GM19043 (cell line): Measurements from ENCODE around the gene DMXL1.

ENCODE experiments used
- ATAC-seq: cut with Tn5 transposase; IDR thresholded peaks from one replicate; pipeline ENCODE4 v1.9.1; 2021; ENCODE audit warnings: low read depth; ENCODE audit not compliant: unreplicated experiment

Gene DMXL1

DNA sequence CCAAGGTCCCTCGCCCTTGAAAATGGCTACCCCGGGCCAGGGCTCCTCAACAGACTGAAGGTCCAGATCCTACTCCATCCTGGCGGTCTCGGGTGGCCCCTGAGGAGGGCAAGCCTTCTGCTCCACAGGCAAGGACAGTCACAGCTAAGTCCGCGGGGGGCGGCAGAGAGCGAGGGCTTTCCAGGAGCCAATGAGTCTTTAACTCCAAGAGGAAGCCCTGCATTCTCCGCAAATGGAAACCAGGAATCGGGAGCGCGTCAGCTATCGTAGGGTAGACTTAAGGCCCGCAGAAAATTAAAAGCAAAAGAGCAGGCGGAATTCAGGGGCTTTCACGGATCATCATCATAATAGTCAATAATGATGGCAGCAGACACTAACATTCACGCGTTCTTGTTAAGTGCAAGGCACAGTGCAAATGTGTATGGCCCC, 197.1 kb downstream of the DMXL1 start:
- peak; percentile 64 for ATAC-seq

DNA sequence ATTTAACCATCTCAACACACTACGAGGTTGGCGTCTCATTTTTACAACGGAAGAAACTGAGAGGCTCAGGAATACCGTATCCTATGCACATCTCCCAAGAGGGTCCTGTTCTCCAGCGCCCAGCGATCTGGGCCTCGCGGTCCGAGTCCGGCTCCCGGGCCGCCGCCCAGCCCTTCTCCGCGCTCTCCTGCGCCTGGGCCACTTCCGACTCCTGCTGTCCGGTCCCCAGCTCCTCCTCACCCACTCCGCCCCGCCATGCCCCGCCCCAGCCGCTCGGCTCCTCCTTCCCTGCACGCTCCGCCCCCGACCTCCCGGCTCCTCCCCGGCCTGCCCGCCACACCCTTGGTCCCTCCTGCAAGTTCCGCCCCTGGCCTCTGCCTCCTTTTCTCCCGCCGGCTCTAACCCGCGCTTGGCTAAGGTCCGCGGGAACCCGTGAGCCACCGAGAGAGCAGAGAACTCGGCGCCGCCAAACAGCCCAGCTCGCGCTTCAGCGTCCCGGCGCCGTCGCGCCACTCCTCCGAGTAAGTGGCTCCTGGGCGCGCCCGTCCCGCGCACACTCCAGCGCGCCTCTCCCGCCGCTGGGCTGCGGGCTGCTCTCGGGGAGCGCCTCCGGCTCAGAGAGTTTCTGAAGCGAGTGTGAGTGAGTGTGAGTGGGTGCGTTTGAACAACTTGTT, 197.6 kb downstream of the DMXL1 start:
- peak; percentile 81 for ATAC-seq

DNA sequence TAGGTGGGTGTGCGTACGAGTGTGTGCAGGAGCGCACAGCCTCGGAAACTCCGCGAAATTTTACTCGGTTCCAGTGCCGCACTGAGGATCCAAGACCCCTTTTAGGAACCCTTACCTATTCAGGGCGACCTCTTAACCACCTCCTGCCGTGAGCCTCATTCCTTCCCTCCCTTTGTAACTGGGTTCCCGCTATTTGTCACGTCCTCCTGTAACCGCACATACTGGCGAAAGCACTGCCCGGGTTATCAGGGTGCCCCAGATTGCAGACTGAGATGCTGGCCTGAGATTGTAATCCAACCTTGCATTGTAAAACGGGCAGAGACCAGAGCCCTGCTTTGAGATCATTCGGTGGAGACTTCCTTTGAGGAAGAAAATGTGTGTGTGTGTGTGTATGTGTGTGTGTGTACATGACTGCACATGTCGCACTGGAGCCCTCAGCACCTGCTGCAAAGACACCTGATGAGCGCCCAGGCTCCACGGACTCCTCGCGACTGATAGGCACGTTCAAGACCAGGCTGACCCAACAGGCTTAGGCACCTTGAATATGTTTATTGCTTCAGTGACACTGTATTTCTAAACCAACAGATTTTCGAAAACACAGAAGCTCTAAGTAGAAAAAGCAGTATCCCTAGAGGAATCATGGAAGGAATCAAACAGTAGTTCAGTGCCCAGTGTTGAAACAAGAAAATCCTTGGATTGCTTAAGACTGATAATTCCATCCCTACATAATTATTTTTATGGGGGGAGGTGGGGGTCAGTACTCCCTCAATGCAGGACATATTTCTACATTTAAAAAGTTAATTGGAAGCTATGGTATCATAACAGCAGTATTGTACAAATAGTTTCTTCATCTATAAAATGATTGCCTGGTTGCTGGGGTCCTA, 198.4 kb downstream of the DMXL1 start:
- ATAC-seq: no peak

DNA sequence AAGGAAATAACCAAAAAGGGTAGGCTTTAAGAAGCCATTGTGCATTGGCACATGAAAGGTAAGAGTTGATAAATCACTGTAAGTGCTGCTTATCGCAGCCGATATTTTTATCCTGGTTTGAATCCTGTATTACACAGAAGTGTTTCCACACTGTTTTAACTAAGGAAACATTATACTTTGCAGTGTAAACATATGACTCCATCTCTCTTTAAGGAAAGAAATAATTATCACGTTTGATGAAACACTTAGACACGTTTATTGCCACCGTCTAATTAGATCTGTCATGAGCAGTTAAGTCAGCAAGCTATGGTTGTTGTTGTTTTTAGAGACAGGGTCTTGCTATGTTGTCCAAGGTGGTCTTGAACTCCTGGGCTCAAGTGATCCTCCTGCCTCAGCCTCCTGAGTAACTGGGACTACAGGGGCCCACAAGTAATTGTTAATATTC, 199.3 kb downstream of the DMXL1 start:
- no peak for ATAC-seq

DNA sequence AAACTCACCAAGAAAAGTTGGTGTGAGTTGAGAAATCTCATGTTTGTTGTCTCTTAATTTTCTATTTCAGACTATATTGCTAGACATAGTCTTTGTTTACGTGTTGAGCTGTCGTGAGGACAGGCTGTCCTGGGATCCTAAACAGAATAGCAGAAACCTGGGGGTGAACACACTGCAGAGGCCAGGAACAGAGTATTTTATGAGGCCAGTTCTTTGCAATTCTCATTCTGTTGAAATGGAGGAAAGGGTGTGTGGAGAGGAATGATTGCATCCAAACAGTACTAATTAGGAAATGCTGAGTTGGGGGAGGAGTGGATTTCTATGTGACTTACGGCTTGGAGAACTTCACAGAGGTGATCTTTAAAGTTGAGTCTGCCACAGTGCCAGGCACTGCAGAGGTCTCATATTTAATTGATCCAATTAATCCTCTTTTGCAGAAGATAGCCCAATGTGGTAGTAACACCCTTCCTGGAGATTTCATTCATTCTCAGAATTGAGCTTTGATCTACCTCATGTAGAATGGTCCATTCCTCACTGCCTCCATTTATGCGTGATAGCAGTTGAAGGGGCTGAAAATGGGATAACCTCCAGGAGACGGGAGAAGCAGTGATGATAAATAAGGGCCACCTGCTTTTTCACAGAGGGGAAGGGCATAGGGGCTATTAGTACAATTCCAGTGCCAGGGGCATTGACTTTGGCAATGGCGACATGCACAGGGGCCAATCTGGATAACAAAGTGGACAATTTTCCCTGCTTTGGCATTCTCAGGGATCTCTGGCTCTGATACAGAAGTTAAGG, 200.3 kb downstream of the DMXL1 start:
- no peak for ATAC-seq

DNA sequence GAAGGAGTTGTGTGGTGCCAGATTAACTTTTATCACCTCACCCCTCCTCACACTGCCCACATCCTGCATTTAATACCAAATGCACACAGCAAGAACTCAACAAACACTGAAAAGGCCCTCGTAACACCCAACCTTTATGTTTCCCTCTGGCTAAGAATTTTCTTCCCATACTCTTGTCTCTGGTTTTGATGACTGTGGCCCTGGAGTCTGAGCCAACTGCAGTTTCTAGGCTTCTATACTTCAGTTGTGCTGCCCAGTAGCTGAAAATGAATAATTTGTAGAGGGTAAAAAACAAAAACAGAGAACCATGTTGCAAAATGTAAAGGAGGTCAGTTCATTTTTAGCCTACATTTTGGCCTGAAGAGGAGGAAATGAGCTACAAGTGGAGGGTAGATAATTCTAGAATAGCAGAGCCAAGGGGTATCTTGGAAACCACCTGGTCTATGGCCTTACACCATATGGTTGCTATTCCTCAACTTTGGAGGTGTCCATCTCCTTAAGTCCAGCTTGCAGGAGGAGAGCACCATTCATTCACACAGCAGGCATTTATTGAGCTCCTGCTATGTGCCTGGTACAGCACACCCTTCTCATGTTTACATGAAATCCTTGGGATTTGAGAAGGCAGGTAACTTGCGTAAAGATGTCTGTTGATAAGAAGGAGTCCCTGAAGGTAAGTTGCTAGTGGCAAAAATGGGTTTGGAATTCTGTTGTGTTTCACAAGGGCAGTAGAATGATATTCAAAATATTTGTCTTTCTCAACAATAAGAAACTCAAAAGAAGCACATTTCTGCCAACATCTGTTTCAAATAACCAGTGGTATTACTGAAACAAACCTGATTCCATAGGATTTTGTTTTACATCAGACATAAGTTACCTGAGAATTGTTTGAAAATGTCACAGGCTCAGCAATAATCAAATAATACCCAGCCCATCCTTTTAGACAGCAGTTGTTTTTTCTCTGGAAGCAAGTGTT, 201.2 kb downstream of the DMXL1 start:
- no peak for ATAC-seq

DNA sequence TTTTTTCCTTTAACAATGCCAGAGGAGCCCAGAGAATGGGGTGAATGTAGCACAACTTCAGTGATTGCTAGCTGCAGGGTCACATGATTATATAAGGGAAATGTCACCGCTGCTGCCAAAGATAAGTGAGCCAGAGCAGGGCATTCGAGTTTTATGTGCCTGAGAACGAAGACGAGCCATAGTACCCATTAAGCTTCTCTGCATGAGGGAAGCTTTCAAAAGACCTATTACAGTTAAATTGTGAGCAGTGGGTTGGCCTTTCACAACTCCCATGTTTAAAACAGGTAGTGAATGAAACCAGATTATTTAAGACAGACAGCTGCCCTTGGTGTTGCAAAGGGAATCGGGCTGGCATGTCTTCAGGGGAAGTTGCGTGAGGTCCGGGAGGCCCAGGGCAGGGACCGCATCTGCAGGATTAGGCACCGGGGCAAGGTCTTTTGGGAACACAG, 202.5 kb downstream of the DMXL1 start:
- no peak for ATAC-seq

DNA sequence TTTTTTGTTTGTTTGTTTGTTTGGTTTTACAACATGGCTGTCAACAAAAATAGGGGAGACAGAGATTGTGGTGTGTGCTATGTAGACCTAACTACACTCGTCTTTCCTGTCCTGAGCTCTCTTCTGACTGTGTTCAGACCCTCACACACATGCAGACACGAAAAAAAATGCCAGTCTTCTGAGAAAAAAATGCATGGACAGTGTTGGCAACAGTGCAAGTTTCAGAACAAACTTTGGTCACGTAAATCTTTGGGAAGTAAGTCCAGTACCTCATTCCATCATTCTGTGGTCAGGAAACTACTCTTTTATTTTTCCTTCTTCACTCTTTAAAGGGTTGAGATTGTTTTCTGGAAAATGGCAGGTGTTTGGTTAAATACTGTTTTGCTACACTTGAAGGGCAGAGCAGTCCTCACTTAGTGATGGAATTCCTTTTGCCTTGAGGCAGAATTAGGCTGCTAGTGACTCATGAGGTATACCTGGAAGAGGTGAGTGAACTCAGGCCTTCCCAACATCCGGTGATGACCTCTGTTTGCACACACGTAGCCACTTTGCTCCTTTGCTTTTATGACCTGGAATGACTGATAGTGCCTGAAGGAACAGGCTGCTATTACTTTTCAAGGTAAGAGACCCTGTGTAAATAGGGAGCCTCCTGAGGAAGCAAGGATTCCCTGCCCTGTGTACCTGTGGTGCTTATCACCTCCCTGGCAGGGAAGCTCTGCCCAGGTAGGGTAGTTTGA, 203.3 kb downstream of the DMXL1 start:
- ATAC-seq: no peak

DNA sequence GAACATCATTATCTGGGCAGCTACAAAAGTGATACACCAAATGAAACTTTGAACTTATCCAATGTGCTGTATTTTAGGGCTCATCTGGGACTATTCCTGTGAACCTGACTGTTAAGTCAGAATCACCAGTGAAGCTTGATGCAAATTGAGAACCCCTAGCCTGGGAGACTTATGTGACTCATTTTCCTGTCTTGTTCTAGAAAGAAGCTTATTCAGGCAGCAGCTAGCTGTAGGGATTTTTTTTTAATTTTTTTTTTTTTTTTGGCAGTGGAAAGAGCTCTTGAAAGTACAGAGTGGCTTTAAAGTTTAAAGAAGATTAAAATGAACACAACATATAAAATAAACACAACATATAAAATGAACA, 203.9 kb downstream of the DMXL1 start:
- ATAC-seq: peak; percentile 37

DNA sequence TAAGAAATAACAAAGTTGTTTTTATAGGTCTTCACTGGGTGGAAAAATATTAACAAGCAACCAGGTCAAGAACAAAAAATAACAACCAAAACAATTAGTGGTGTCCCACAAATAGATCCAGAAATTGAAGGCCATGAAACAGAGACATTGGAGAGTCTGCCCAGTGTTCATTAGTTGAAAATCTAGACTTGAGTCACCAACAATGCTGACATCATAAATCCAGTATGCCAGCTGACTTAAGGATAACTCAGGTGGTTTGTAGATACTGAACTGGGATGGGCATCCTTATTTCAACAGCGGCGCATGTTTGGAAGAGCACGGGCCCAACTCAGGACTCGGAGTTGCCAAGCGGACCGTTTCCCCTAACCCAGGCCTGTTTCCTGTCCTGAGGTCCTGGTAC, 204.3 kb downstream of the DMXL1 start:
- no peak for ATAC-seq

DNA sequence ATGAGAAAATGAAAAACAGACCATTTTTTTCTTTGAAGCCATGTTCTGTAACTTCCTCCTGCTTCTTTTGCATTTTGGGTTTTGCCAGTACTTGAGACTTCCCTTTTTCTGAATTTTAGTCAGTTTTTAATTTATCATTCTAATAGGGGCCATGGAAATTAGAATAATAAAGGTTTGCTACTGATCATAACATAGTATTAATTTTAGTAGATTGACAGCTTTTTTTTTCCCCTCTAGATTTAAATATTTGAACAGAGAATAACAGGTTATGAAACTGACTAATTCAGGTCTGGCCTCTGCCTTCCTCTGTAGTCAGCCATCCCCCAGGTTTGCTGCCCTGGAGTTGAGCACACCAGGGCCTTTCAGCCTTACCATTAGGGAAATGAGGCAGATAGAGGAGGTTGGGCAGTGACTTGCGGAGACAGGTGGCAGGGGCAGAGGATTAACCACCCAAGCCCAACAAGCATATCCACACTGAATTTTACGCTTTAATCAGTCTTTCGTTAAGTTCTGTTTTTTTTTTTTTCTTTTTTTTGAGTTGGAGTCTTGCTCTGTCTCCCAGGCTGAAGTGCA, 204.8 kb downstream of the DMXL1 start:
- peak; percentile 65 for ATAC-seq

DNA sequence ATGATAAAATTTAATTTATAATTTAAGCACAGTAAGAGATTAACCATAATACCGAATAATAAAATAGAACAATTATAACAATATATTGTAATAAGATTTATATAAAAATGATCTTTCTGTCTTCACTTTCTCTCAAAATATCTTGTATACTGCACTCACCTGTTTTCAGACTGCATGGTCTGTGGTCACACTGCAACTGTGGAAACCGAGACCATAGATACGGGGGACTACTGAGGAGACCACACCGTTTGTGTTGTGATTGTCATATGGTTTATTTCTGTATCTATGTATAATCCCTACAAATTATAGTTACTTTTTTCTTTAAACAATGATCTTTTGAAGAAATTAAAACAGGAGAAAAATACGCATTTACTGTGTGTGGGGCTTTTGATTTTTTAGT, 206.1 kb downstream of the DMXL1 start:
- no peak for ATAC-seq

DNA sequence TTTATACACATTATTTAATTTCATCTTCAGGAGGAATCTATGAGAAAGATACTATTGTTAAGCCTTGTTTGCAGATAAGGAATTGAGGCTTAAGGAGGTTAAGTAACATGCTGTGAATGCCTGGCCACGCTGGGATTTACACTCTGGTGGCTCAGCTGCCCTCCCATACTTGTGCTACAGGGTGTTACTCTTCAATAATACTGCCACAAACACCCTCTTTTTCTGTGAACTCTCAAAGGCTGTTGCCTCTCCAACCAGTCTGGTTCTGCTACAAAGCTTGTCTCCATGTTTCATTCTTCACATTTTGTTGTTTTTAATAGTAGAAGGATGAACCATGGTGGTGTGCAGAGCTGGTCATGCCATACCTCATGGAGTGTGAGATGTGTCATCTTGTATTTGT, 208.2 kb downstream of the DMXL1 start:
- no peak for ATAC-seq

DNA sequence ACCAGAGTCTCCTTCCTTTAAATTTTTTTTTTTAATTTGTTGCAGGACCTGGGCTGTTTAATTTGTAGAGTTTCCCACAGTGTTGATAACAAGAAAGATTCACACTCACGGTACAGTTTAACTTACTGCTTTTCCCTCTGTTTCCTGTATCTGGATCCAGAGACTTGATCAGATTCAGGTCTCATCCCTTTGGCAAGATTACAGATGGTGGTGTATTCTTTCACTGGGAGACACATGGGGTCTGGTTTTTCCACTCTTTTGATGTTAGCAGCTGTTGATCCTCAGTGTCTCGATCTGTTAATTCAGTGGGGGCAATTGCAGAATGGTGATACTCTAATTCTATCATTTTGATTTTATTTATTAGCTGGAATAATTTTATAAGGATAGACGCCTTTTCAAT, 209.5 kb downstream of the DMXL1 start:
- ATAC-seq: no peak

DNA sequence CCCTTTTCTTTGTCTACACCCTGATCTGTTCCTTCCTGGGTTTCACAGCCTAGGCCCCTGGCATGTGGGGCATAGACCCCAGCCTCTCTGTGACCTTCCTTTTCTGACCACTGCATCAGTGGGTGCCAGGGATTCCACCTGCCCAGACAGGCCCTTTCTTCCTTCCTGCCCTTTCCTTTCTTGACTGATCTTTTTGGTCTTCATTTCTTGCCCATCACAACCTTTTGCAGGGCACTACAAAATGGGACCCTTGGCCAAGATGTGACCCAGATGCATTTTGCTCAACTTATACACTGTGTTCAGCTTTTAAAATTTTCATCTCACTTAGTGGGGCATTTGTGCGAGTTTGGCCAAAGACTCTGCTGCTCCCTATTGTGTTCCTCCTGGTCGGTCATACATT, 211.7 kb downstream of the DMXL1 start:
- no peak for ATAC-seq

DNA sequence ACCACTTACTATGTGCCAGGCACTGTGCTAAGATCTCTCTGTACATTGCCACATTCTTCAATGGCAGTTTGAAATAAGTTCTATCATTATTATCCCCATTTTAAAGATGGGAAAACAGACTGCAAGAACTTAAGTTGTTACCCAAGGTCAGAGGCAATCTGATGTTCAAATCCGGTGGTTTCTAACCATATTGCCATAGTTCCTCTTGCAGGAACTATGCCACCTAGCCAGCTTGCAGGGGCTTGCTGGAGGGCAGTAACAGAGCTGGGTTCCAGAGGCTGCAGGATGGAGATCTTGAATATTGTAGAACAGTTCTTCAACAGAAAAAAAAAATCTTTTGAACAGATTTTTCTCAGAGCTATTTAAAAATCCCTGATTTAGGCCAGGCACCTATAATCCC, 213.1 kb downstream of the DMXL1 start:
- no peak for ATAC-seq

DNA sequence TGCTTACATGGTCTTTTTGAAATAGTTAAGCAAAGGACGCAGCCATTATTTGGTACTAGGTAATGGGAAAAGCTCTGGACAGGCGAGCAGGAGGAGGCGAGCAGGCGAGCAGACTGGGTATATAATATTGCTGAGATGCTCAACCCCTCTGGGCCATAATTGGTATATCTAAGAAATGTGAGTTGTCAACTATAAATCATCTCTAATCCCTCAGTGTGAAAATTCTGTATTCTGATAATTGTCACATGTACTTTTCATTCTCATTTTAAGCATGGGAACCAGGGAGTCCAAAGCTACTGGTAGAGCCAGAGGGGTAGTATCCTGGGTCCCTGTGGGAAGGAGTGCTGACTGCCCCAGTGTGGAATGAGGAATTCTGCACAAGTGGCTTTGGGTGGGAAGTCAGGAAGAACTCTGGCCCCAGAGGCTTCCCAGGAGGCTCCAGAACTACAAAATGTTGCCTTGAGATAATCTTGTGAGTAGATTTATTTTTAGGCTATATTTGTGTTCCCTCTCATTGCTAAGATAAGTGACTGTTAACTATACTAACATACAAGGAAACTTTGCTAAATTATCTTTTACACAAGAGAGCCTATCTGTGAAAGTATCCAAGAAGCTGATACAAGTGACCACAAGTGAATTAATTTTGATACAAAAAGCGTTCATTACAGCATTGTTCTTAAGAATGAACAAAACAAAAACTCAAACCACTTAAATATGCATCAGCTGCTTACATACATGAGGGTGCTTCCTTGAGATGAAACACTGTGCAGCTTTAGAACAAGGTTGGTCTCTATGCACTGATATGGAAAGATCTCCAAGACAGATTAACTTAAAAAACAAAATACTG, 214.4 kb downstream of the DMXL1 start:
- no peak for ATAC-seq
